ENCODE data around the gene NR6A1. TPM values are rescaled to one million over a fixed set of nuclear protein-coding genes. Genes with fewer than 3 reads are reported as not detected.

Gene NR6A1
- total and polyA plus RNA-seq, 2 of the 8 experiments (the other 6 are each of a cell fraction or from before 2014, with no cell fraction given): 93.2 to 237 TPM

GRCh38 chr9:124813041-124813440 is 41.9 kb upstream of the NR6A1 start:
- Histone ChIP-seq H2AK5ac (ENCODE audit: low read depth, low read length) (0 out of 2 replicates have a peak overlapping the region, but pooled peaks have one; percentile 41), H3K4me3 (ENCODE audit: extremely low read depth in 1 of 4, insufficient read depth in 2 of 4, low read depth in 3 of 4, low read length in 4 of 4) (no peak overlapping the region)
- no peak for FAIRE-seq
- TF ChIP-seq MAFK (IDR thresholded peaks at IDR 0.05; ENCODE audit: low read depth, low read length) (no peak), ATF2 (IDR thresholded peaks at IDR 0.05; ENCODE audit: low read length) (no peak), SUZ12 (IDR thresholded peaks at IDR 0.05; ENCODE audit: low read length) (no peak), ZNF274 (IDR thresholded peaks at IDR 0.05; ENCODE audit: borderline replicate concordance, extremely low read depth, low read length) (no peak), TAF1 (IDR thresholded peaks at IDR 0.05; ENCODE audit: low read depth, low read length) (no peak), RFX5 (IDR thresholded peaks at IDR 0.05; ENCODE audit: borderline replicate concordance, low read depth, low read length) (no peak), USF2 (IDR thresholded peaks at IDR 0.05; ENCODE audit: low read length) (no peak), SIX5 (IDR thresholded peaks at IDR 0.05; ENCODE audit: low read depth, low read length) (no peak)

More at GRCh38 chr9:124813041-124813440, 41.9 kb upstream of the NR6A1 start:
- no peak overlapping the region for H4K91ac ChIP-seq (replicated peaks; ENCODE audit: insufficient read length, low read length)
- no peak overlapping the region for H2BK120ac ChIP-seq (replicated peaks; ENCODE audit: low read depth, low read length)
- 89% methylated on average over 7 of the region's 7 CpGs; no CpG with 5 or more reads in 1 of the 2 experiments for WGBS, 2 experiments (ENCODE audit: extremely low coverage in 1 of 2, insufficient coverage in 1 of 2, insufficient read length in 1 of 2, insufficient replicate concordance in 2 of 2, low coverage in 1 of 2, low lambda C conversion rate in 2 of 2, missing lambda C conversion rate in 1 of 2)
- no peak overlapping the region for H3K14ac ChIP-seq (ENCODE audit: insufficient read length)
- no peak for DNase-seq (ENCODE audit: low read depth in 1 of 2, low spot score in 2 of 2)
- peak overlapping the region; percentile 61; the same call in 1 of the 2 replicates for H2BK15ac ChIP-seq (ENCODE audit: low read length)
- H2AFZ ChIP-seq (ENCODE audit: low read length): no peak overlapping the region
- no peaks in the 10 kb centered on the region for H3K27me3 ChIP-seq (replicated peaks in 1 of 4; ENCODE audit: control insufficient read depth in 3 of 4, extremely low read depth in 1 of 4, insufficient read depth in 3 of 4, low read length in 3 of 4)
- H3K27ac ChIP-seq (ENCODE audit: low read depth, low read length): no peak overlapping the region
- H3K56ac ChIP-seq (replicated peaks; ENCODE audit: insufficient read length, low read depth, low read length): no peak overlapping the region
- H3K9me3 ChIP-seq (ENCODE audit: insufficient read depth in 2 of 2, low read depth in 1 of 2, low read length in 1 of 2): no peaks in the 10 kb centered on the region
- no peak overlapping the region for H2BK5ac ChIP-seq (ENCODE audit: low read depth, low read length)
- no peak overlapping the region for H3K23ac ChIP-seq (ENCODE audit: insufficient read length)
- H3K23me2 ChIP-seq (ENCODE audit: low read depth, low read length): peaks cover 2% of the 10 kb centered on the region; the same call in 1 of the 2 replicates
- peak overlapping the region; percentile 93; the same call in 1 of the 2 replicates for H2BK12ac ChIP-seq (ENCODE audit: low read depth, low read length)
- no peaks in the 10 kb centered on the region for H3K36me3 ChIP-seq (ENCODE audit: control insufficient read depth in 2 of 4, insufficient read depth in 4 of 4, low read length in 3 of 4)
- CTCF ChIA-PET (ENCODE audit: partially characterized antibody): interaction anchor here (1.3 to 65.2 kb wide), 5 partner anchors 20 to 195 kb away, joined by 3 to 1529 read pairs (median 10); partner anchors contain the start of genes ARPC5L, NR6A1, OLFML2A and RPL35
- H3K18ac ChIP-seq (ENCODE audit: extremely low read depth, low read length): no peak overlapping the region
- no peak overlapping the region for H3K4me2 ChIP-seq (ENCODE audit: insufficient read depth in 1 of 2, low read depth in 2 of 2, low read length in 2 of 2)
- H3K79me1 ChIP-seq (ENCODE audit: low read depth, low read length): no peaks in the 10 kb centered on the region
- no peak overlapping the region for H3K9ac ChIP-seq (replicated peaks in 1 of 4; ENCODE audit: extremely low read depth in 1 of 4, low read depth in 3 of 4, low read length in 3 of 4)
- H3K4ac ChIP-seq (replicated peaks; ENCODE audit: insufficient read length, low read depth, low read length): no peak overlapping the region
- H4K20me1 ChIP-seq (replicated peaks in 1 of 2; ENCODE audit: control insufficient read depth in 1 of 2, insufficient read depth in 2 of 2, low read length in 2 of 2): no peaks in the 10 kb centered on the region
- H4K8ac ChIP-seq (ENCODE audit: extremely low read depth, insufficient read depth, low read length): no peak overlapping the region
- POLR2A ChIA-PET (ENCODE audit: partially characterized antibody): interaction anchor here (0.8 to 5.9 kb wide), 6 partner anchors 33 to 49 kb away, joined by 3 to 23 read pairs (median 4); partner anchors contain the start of genes ARPC5L, NR6A1 and RPL35
- no peaks in the 10 kb centered on the region for H3K79me2 ChIP-seq (ENCODE audit: control insufficient read depth in 1 of 2, insufficient read depth in 2 of 2, low read length in 2 of 2)
- H3K4me1 ChIP-seq (replicated peaks in 1 of 4; ENCODE audit: control insufficient read depth in 3 of 4, insufficient read depth in 4 of 4, low read length in 3 of 4): peaks cover 10 to 20% (median 16%) of the 10 kb centered on the region in 4 experiments
- H2BK20ac ChIP-seq (ENCODE audit: low read length): no peak overlapping the region
- no peak overlapping the region for H4K5ac ChIP-seq (ENCODE audit: insufficient read length, low read depth, low read length)

Data from H1 (cell line).